Keratinocyte (primary cell): ENCODE measurements around the gene CIBAR2.

Experiments
- EZH2 ChIP-seq: IDR thresholded peaks from one replicate; pipeline ENCODE4 v1.6.1; 2012; ENCODE audit warnings: inconsistent platforms, mild to moderate bottlenecking, low read length, moderate library complexity
- TF ChIP-seq, protein P1 (sequence below), 3 experiments: IDR thresholded peaks in 1 of 3; conservative IDR thresholded peaks in 1 of 3; optimal IDR thresholded peaks in 1 of 3; 2 replicates in 2 of 3; 3 replicates in 1 of 3; pipeline versions ENCODE3 to v1.5.1; 2011; ENCODE audit warnings: low read length in 3 of 3, mild to moderate bottlenecking in 3 of 3, moderate library complexity in 2 of 3, control low read depth in 1 of 3, inconsistent platforms in 1 of 3; ENCODE audit not compliant: insufficient read depth in 2 of 3; ENCODE audit errors: extremely low read depth in 1 of 3

DNA sequence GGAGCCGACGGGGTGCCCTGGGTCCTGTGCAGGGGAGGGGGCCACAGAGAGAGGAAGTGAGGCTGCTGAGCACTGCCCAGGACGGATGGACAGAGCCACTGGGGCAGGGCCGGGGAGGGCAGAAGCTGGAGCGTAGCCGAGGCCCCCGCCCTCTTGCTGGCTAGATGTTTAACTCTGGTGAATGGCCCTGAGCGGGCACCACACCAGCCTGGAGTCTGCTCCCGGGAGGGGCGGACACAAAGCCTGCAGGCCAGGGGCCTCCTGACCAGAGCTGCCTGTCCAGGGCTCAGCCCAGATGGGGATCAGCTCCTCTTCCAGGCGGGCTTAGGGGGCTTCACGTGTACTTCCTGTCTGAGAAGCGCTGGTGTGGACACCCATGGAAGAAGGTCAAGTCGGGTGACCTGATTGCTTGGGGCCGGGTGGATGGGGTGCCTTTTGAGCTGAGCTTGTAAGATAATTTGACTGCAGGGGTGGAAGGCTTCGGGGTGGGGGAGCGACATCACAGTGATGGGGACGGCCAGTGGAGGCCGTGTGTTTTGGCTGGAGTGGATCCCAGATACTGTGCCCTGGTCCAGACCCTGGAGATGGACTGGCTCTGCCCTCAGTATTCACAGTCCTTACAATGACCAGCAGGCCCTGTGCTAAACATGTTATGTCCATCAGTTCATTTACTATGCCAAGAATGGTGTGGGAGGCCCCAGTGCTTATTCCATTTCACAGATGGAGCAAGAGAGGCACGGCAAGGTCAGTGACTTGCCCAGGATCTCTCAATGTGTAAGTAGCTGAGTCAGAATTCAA, 33.7 kb upstream of the CIBAR2 start:
- TF ChIP-seq, protein P1, sequence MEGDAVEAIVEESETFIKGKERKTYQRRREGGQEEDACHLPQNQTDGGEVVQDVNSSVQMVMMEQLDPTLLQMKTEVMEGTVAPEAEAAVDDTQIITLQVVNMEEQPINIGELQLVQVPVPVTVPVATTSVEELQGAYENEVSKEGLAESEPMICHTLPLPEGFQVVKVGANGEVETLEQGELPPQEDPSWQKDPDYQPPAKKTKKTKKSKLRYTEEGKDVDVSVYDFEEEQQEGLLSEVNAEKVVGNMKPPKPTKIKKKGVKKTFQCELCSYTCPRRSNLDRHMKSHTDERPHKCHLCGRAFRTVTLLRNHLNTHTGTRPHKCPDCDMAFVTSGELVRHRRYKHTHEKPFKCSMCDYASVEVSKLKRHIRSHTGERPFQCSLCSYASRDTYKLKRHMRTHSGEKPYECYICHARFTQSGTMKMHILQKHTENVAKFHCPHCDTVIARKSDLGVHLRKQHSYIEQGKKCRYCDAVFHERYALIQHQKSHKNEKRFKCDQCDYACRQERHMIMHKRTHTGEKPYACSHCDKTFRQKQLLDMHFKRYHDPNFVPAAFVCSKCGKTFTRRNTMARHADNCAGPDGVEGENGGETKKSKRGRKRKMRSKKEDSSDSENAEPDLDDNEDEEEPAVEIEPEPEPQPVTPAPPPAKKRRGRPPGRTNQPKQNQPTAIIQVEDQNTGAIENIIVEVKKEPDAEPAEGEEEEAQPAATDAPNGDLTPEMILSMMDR (optimal IDR thresholded peaks at IDR 0.05 in 1 of 3, IDR thresholded peaks at IDR 0.05 in 1 of 3, conservative IDR thresholded peaks at IDR 0.05 in 1 of 3; ENCODE audit: extremely low read depth in 1 of 3, insufficient read depth in 2 of 3, low read length in 3 of 3), result no peak
- no peak for TF ChIP-seq EZH2
